ENCODE data around the gene TRIM39.

DNA sequence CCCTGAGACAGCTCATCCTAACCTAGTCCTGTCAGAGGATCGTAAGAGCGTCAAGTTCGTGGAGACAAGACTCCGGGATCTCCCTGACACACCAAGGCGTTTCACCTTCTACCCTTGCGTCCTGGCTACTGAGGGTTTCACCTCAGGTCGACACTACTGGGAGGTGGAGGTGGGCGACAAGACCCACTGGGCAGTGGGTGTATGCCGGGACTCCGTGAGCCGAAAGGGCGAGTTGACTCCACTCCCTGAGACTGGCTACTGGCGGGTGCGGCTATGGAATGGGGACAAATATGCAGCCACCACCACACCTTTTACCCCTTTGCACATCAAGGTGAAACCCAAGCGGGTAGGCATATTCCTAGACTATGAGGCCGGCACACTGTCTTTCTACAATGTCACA is 15.0 kb downstream of the TRIM39 start:
- TF ChIP-seq, protein P1, sequence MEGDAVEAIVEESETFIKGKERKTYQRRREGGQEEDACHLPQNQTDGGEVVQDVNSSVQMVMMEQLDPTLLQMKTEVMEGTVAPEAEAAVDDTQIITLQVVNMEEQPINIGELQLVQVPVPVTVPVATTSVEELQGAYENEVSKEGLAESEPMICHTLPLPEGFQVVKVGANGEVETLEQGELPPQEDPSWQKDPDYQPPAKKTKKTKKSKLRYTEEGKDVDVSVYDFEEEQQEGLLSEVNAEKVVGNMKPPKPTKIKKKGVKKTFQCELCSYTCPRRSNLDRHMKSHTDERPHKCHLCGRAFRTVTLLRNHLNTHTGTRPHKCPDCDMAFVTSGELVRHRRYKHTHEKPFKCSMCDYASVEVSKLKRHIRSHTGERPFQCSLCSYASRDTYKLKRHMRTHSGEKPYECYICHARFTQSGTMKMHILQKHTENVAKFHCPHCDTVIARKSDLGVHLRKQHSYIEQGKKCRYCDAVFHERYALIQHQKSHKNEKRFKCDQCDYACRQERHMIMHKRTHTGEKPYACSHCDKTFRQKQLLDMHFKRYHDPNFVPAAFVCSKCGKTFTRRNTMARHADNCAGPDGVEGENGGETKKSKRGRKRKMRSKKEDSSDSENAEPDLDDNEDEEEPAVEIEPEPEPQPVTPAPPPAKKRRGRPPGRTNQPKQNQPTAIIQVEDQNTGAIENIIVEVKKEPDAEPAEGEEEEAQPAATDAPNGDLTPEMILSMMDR (IDR thresholded peaks at IDR 0.05): no peak
- no peak for TF ChIP-seq POLR2A (IDR thresholded peaks at IDR 0.05)

Measured in testis (tissue), 2 donors.